Prostate gland (tissue), 2 donors: ENCODE data around the gene PIAS4. TPM values are rescaled to one million over a fixed set of nuclear protein-coding genes. Genes with fewer than 3 reads are reported as not detected.

Experiments used
- DNase-seq: peaks from one replicate; pipeline ENCODE4 v3.0.0-alpha.2; 2019; ENCODE audit warnings: low spot score
- H3K27ac ChIP-seq, 2 donors: fragments of 200-600 bp; sonication (generic); 2 replicates each; pipeline ENCODE4 v1.5.1; 2017 to 2019
- H3K27me3 ChIP-seq: fragments of 200-600 bp; sonication (generic); replicated peaks from 2 replicates; pipeline ENCODE4 v1.5.1; 2019; ENCODE audit not compliant: insufficient read depth
- H3K36me3 ChIP-seq, 2 donors: fragments of 200-600 bp; sonication (generic); 1 replicate in 1 of 2; 2 replicates in 1 of 2; pipeline versions ENCODE4 v1.5.1 to v1.8.1; 2017 to 2019
- H3K4me1 ChIP-seq: fragments of 200-600 bp; sonication (generic); replicated peaks from 2 replicates; pipeline ENCODE4 v1.5.1; 2019
- H3K4me3 ChIP-seq, 2 donors: fragments of 200-600 bp; sonication (generic); 2 replicates each; pipeline ENCODE4 v1.5.1; 2017 to 2019
- H3K9me3 ChIP-seq: fragments of 200-600 bp; sonication (generic); 2 replicates; pipeline ENCODE4 v1.5.1; 2017
- POLR2A ChIP-seq: fragments of 450-650 bp; IDR thresholded peaks from one replicate; pipeline ENCODE4 v1.6.1; 2016; ENCODE audit warnings: antibody characterized with exemption, mild to moderate bottlenecking
- POLR2AphosphoS5 ChIP-seq: sonication (generic); formaldehyde crosslinking; IDR thresholded peaks from one replicate; pipeline ENCODE4 v1.6.1; 2017; ENCODE audit warnings: antibody characterized with exemption
- WGBS: methylation state at CpG from one replicate; pipeline ENCODE4 v1.1.5; 2018; 5-methylcytosine and 5-hydroxymethylcytosine counted together
- intact Hi-C: fragments of 100-400 bp; cut with DNase I; formaldehyde crosslinking; loops from one replicate; pipeline ENCODE4 v1.14.2; 2022
- total RNA-seq, 2 donors: library from RNA; depleted of rRNA; stranded (reverse); fragments of >200 nt; gene quantifications; one replicate each; pipeline ENCODE4 v1.1.0, GENCODE V29; 2016
- TF ChIP-seq, protein P1 (sequence below), 4 experiments: fragments of 200-600 bp in 2 of 4; fragments of 450-650 bp in 2 of 4; sonication (generic) in 2 of 4; IDR thresholded peaks; 1 replicate in 3 of 4; 2 replicates in 1 of 4; pipeline ENCODE4 v1.5.1; 2016 to 2019; ENCODE audit warnings: antibody characterized with exemption in 4 of 4, mild to moderate bottlenecking in 2 of 4, moderate library complexity in 2 of 4

PIAS4 gene
- total RNA-seq, 2 donors from 2014 or later = 25.3 to 70.0 TPM

DNA sequence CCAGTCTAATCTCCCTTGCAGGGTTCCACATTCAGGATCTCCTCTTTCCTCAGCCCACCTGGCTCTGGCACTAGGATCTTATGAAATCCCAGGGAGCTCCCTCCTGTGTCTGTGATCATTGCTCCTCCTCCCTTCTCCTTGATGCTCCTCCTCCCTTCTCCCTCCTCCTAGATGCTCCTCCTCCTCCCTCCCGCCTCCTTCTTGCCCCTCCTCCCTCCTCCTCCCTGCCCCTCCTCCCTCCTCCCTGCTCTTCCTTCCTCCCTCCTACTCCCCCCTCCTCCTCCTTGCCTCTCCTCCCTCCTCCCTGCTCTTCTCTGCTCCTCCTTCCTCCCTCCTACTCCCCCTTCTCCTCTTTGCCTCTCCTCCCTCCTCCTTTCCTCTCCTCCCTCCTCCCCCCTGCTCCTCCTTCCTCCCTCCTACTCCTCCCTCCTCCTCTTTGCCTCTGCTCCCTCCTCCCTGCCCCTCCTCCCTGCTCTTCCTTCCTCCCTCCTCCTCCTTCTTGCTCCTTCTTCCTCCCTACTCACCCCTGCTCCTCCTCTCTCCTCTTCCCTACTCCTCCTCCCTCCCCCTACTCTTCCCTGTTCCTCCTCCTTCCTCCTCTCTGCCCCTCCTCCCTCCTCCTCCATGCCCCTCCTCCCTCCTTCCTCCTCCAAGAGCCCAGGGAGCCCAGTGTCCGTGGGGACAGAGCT is 74.0 kb downstream of the PIAS4 start:
- Histone ChIP-seq H3K4me1 (peaks cover 3% of the 10 kb centered on the region), H3K36me3 (no peaks in the 10 kb centered on the region), H3K9me3 (no peaks in the 10 kb centered on the region), H3K27me3 (no peaks in the 10 kb centered on the region), H3K4me3 (no peak overlapping the region), H3K27ac (no peak overlapping the region)
- no peak for TF ChIP-seq POLR2A
- TF ChIP-seq, protein P1, sequence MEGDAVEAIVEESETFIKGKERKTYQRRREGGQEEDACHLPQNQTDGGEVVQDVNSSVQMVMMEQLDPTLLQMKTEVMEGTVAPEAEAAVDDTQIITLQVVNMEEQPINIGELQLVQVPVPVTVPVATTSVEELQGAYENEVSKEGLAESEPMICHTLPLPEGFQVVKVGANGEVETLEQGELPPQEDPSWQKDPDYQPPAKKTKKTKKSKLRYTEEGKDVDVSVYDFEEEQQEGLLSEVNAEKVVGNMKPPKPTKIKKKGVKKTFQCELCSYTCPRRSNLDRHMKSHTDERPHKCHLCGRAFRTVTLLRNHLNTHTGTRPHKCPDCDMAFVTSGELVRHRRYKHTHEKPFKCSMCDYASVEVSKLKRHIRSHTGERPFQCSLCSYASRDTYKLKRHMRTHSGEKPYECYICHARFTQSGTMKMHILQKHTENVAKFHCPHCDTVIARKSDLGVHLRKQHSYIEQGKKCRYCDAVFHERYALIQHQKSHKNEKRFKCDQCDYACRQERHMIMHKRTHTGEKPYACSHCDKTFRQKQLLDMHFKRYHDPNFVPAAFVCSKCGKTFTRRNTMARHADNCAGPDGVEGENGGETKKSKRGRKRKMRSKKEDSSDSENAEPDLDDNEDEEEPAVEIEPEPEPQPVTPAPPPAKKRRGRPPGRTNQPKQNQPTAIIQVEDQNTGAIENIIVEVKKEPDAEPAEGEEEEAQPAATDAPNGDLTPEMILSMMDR (IDR thresholded peaks at IDR 0.05) = no peak
- no peak for TF ChIP-seq POLR2AphosphoS5
- intact Hi-C loops = no loop called here
- WGBS = 4% methylated on average over 2 of the region's 2 CpGs
- DNase-seq = no peak

DNA sequence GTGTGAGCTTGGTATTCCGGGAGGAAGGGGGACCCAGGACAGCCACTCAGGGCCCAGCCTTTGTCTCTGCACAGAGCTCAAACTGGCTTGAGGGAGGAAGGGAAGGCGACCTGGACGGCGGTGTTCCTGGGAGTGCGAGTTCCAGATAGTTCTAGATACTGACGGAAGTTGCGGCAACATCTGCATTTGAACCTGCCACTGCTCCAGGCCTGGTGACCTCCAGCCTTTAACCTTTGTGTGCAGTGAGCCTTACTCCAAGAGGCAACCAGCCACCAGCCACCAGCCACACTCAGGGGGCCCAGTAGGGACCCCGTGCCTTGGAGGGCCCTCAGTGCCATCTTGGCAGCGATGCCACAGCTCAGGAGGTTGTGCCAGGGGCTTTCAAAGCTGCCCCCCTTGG is 74.6 kb downstream of the PIAS4 start:
- Histone ChIP-seq H3K4me1 (peaks cover 3% of the 10 kb centered on the region), H3K27me3 (no peaks in the 10 kb centered on the region), H3K27ac (no peak overlapping the region), H3K9me3 (no peaks in the 10 kb centered on the region), H3K4me3 (no peak overlapping the region), H3K36me3 (no peaks in the 10 kb centered on the region)
- no peak for TF ChIP-seq POLR2AphosphoS5
- no peak for TF ChIP-seq POLR2A
- TF ChIP-seq, protein P1 (IDR thresholded peaks at IDR 0.05) = no peak
- 84% methylated on average over 9 of the region's 9 CpGs for WGBS
- no peak for DNase-seq
- intact Hi-C loops = no loop called here

GRCh38 chr19:4083677-4084546 is 76.4 kb downstream of the PIAS4 start:
- Histone ChIP-seq H3K4me3 (peak overlapping the region; percentile 9 to 14), H3K27ac (peak overlapping the region; percentile 66 to 77), H3K27me3 (no peaks in the 10 kb centered on the region), H3K4me1 (peaks cover 3% of the 10 kb centered on the region), H3K36me3 (no peaks in the 10 kb centered on the region), H3K9me3 (no peaks in the 10 kb centered on the region)
- DNase-seq = peak; percentile 60
- TF ChIP-seq, protein P1 (IDR thresholded peaks at IDR 0.05) = no peak
- TF ChIP-seq POLR2AphosphoS5 = peak; percentile 69
- WGBS = 49% methylated on average over 28 of the region's 28 CpGs
- intact Hi-C loops = no loop called here

- no peaks in the 10 kb centered on the region for H3K27me3 ChIP-seq
- H3K9me3 ChIP-seq = no peaks in the 10 kb centered on the region
- WGBS = 60% methylated on average over 6 of the region's 8 CpGs
- peak overlapping the region in 1 of 2 donors; percentile 14 for H3K4me3 ChIP-seq
- TF ChIP-seq POLR2A (no peak), POLR2AphosphoS5 (no peak)
- TF ChIP-seq, protein P1 (IDR thresholded peaks at IDR 0.05) = no peak
- no peaks in the 10 kb centered on the region for H3K36me3 ChIP-seq
- DNase-seq = no peak
- peak overlapping the region; percentile 66 to 77 for H3K27ac ChIP-seq
- H3K4me1 ChIP-seq = peaks cover 3% of the 10 kb centered on the region
- intact Hi-C loops = no loop called here
These were observed 77.0 kb downstream of the PIAS4 start for GRCh38 chr19:4084547-4084877.
